ENCODE data around the gene CGB7. TPM values are rescaled to one million over a fixed set of nuclear protein-coding genes. Genes with fewer than 3 reads are reported as not detected.

The CGB7 gene
- total and polyA plus RNA-seq, 9 of the 15 experiments (the other 6 are each of a cell fraction or from before 2014, with no cell fraction given): not detected

DNA sequence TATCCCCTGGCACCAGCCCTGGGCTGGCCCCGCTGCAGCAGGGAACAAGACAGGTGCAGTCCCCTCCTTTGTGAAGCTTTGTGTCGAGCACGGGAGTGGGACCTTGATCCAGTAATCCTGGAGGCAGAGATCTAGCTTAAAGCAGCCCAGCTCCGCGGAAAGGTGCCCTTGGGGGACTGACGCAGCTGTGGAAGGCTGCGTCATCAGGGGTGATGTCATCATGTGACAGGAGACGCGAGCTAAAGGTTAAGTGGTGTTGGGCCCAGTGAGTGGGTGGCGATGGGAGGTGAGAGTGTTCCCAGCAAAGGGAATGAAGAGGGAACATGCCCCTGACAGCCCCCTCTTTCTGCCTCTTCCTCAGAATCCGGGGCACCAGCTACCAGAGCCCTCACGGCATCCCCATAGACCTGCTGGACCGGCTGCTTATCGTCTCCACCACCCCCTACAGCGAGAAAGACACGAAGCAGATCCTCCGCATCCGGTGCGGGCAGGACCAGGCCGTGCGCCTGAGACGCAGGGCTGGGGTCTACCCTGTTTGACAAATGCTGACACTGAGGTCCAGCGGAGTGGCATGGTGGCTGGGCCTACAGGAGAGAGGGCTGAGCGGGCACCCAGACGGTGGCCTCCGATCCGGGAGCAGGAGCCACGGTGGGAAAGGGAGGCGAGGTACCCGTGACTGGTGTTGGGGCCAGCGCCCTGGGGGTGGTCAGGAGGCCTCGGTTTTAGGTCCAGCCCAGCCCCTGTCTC lies 43.3 kb downstream of the CGB7 start (continued):
- TF ChIP-seq, protein P1, sequence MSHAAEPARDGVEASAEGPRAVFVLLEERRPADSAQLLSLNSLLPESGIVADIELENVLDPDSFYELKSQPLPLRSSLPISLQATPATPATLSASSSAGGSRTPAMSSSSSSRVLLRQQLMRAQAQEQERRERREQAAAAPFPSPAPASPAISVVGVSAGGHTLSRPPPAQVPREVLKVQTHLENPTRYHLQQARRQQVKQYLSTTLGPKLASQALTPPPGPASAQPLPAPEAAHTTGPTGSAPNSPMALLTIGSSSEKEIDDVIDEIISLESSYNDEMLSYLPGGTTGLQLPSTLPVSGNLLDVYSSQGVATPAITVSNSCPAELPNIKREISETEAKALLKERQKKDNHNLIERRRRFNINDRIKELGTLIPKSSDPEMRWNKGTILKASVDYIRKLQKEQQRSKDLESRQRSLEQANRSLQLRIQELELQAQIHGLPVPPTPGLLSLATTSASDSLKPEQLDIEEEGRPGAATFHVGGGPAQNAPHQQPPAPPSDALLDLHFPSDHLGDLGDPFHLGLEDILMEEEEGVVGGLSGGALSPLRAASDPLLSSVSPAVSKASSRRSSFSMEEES (CRISPR knock-in tag; IDR thresholded peaks at IDR 0.05): peak; percentile 15; the same call in 1 of the 2 replicates
- TF ChIP-seq CHD4 (IDR thresholded peaks at IDR 0.05; ENCODE audit: insufficient read depth, insufficient replicate concordance, low read depth, low read length, poor library complexity, severe bottlenecking): no peak
- TF ChIP-seq, protein P2, sequence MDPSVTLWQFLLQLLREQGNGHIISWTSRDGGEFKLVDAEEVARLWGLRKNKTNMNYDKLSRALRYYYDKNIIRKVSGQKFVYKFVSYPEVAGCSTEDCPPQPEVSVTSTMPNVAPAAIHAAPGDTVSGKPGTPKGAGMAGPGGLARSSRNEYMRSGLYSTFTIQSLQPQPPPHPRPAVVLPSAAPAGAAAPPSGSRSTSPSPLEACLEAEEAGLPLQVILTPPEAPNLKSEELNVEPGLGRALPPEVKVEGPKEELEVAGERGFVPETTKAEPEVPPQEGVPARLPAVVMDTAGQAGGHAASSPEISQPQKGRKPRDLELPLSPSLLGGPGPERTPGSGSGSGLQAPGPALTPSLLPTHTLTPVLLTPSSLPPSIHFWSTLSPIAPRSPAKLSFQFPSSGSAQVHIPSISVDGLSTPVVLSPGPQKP (CRISPR knock-in tag; IDR thresholded peaks at IDR 0.05): no peak
- 0 out of 2 replicates have a peak, but pooled peaks have one; percentile 16 for TF ChIP-seq ARID1B (IDR thresholded peaks at IDR 0.05)
- TF ChIP-seq CREB1 (IDR thresholded peaks at IDR 0.05): peak; percentile 77
- TF ChIP-seq CREB1 (CRISPR knock-in tag; IDR thresholded peaks at IDR 0.05): peak; percentile 79
- no peak for TF ChIP-seq MAZ (CRISPR knock-in tag; conservative IDR thresholded peaks at IDR 0.05 in 1 of 2, IDR thresholded peaks at IDR 0.05 in 1 of 2)
- TF ChIP-seq ZNF408 (CRISPR knock-in tag; IDR thresholded peaks at IDR 0.05; ENCODE audit: low read depth): no peak
- TF ChIP-seq KDM1A (IDR thresholded peaks at IDR 0.05): no peak
- no peak for TF ChIP-seq ZNF431 (CRISPR knock-in tag; IDR thresholded peaks at IDR 0.05)
- no peak for TF ChIP-seq PHF20 (IDR thresholded peaks at IDR 0.05; ENCODE audit: partially characterized antibody)
- TF ChIP-seq EP400 (IDR thresholded peaks at IDR 0.05): no peak
- no peak for TF ChIP-seq RBM39 (optimal IDR thresholded peaks at IDR 0.05; ENCODE audit: low read depth, low read length)
- no peak for TF ChIP-seq SMARCB1 (IDR thresholded peaks at IDR 0.05; ENCODE audit: insufficient read length, low read depth)
- TF ChIP-seq ZNF445 (CRISPR knock-in tag; IDR thresholded peaks at IDR 0.05; ENCODE audit: low read depth): no peak
- TF ChIP-seq CREM (IDR thresholded peaks at IDR 0.05; ENCODE audit: low read depth): peak; percentile 90
- TF ChIP-seq THRAP3 (IDR thresholded peaks at IDR 0.05; ENCODE audit: borderline replicate concordance): no peak
- TF ChIP-seq, protein P3, sequence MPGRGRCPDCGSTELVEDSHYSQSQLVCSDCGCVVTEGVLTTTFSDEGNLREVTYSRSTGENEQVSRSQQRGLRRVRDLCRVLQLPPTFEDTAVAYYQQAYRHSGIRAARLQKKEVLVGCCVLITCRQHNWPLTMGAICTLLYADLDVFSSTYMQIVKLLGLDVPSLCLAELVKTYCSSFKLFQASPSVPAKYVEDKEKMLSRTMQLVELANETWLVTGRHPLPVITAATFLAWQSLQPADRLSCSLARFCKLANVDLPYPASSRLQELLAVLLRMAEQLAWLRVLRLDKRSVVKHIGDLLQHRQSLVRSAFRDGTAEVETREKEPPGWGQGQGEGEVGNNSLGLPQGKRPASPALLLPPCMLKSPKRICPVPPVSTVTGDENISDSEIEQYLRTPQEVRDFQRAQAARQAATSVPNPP (IDR thresholded peaks at IDR 0.05; ENCODE audit: borderline replicate concordance, insufficient read depth, insufficient read length): no peak
- no peak for TF ChIP-seq NFIC (IDR thresholded peaks at IDR 0.05)
- no peak for TF ChIP-seq ZNF311 (CRISPR knock-in tag; IDR thresholded peaks at IDR 0.05)
- TF ChIP-seq DNMT1 (IDR thresholded peaks at IDR 0.05): no peak
- TF ChIP-seq OTX1 (CRISPR knock-in tag; IDR thresholded peaks at IDR 0.05): no peak
- TF ChIP-seq IFI16 (CRISPR knock-in tag; IDR thresholded peaks at IDR 0.05): no peak
- TF ChIP-seq NBN (IDR thresholded peaks at IDR 0.05; ENCODE audit: low read depth): no peak
- no peak for TF ChIP-seq ZNF696 (CRISPR knock-in tag; conservative IDR thresholded peaks at IDR 0.05)
- TF ChIP-seq, protein P4, sequence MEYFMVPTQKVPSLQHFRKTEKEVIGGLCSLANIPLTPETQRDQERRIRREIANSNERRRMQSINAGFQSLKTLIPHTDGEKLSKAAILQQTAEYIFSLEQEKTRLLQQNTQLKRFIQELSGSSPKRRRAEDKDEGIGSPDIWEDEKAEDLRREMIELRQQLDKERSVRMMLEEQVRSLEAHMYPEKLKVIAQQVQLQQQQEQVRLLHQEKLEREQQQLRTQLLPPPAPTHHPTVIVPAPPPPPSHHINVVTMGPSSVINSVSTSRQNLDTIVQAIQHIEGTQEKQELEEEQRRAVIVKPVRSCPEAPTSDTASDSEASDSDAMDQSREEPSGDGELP (CRISPR knock-in tag; IDR thresholded peaks at IDR 0.05; ENCODE audit: borderline replicate concordance): peak; percentile 22; the same call in 1 of the 2 replicates
